Measurements from ENCODE around the gene CST7.

Gene CST7

GRCh38 chr20:24977797-24978196, 28.7 kb downstream of the CST7 start:
- no peaks in the 10 kb centered on the region for H3K4me1 ChIP-seq (ENCODE audit: control insufficient read depth, insufficient read depth, low read length)
- H3K9ac ChIP-seq (ENCODE audit: low read length), result no peak overlapping the region
- H3K27me3 ChIP-seq (ENCODE audit: control insufficient read depth, insufficient read depth, low read length), result no peaks in the 10 kb centered on the region
- H3K9me3 ChIP-seq (ENCODE audit: control insufficient read depth, low read length), result peaks cover 4% of the 10 kb centered on the region
- H3K36me3 ChIP-seq (ENCODE audit: control insufficient read depth, insufficient read depth, low read length), result peaks cover 9% of the 10 kb centered on the region
- no peak overlapping the region for H3K4me3 ChIP-seq (ENCODE audit: low read length)

GRCh38 chr20:24978513-24978912, 29.4 kb downstream of the CST7 start:
- Histone ChIP-seq H3K4me3 (ENCODE audit: low read length) (no peak overlapping the region), H3K9ac (ENCODE audit: low read length) (no peak overlapping the region), H3K27me3 (ENCODE audit: control insufficient read depth, insufficient read depth, low read length) (no peaks in the 10 kb centered on the region), H3K9me3 (ENCODE audit: control insufficient read depth, low read length) (peaks cover 4% of the 10 kb centered on the region), H3K36me3 (ENCODE audit: control insufficient read depth, insufficient read depth, low read length) (peaks cover 9% of the 10 kb centered on the region), H3K4me1 (ENCODE audit: control insufficient read depth, insufficient read depth, low read length) (no peaks in the 10 kb centered on the region)

- H3K9ac ChIP-seq (ENCODE audit: low read length), result no peak overlapping the region
Observed at GRCh38 chr20:24979036-24979960, 30.2 kb downstream of the CST7 start.

GRCh38 chr20:24980291-24981053, 31.4 kb downstream of the CST7 start:
- H3K9me3 ChIP-seq (ENCODE audit: control insufficient read depth, low read length), result peaks cover 4% of the 10 kb centered on the region
- peaks cover 9% of the 10 kb centered on the region for H3K36me3 ChIP-seq (ENCODE audit: control insufficient read depth, insufficient read depth, low read length)
- no peaks in the 10 kb centered on the region for H3K4me1 ChIP-seq (ENCODE audit: control insufficient read depth, insufficient read depth, low read length)
- H3K4me3 ChIP-seq (ENCODE audit: low read length), result no peak overlapping the region
- no peaks in the 10 kb centered on the region for H3K27me3 ChIP-seq (ENCODE audit: control insufficient read depth, insufficient read depth, low read length)
- H3K9ac ChIP-seq (ENCODE audit: low read length), result no peak overlapping the region

More at GRCh38 chr20:24979036-24979960, 30.2 kb downstream of the CST7 start:
- no peaks in the 10 kb centered on the region for H3K4me1 ChIP-seq (ENCODE audit: control insufficient read depth, insufficient read depth, low read length)
- H3K4me3 ChIP-seq (ENCODE audit: low read length), result no peak overlapping the region
- H3K36me3 ChIP-seq (ENCODE audit: control insufficient read depth, insufficient read depth, low read length), result peaks cover 9% of the 10 kb centered on the region
- H3K27me3 ChIP-seq (ENCODE audit: control insufficient read depth, insufficient read depth, low read length), result no peaks in the 10 kb centered on the region
- H3K9me3 ChIP-seq (ENCODE audit: control insufficient read depth, low read length), result peaks cover 4% of the 10 kb centered on the region

- Histone ChIP-seq H3K27me3 (ENCODE audit: control insufficient read depth, insufficient read depth, low read length) (no peaks in the 10 kb centered on the region), H3K4me1 (ENCODE audit: control insufficient read depth, insufficient read depth, low read length) (no peaks in the 10 kb centered on the region), H3K4me3 (ENCODE audit: low read length) (no peak overlapping the region), H3K9ac (ENCODE audit: low read length) (no peak overlapping the region), H3K36me3 (ENCODE audit: control insufficient read depth, insufficient read depth, low read length) (peaks cover 9% of the 10 kb centered on the region), H3K9me3 (ENCODE audit: control insufficient read depth, low read length) (peaks cover 4% of the 10 kb centered on the region)
Observed at GRCh38 chr20:24981282-24981681, 32.2 kb downstream of the CST7 start.

- Histone ChIP-seq H3K36me3 (ENCODE audit: control insufficient read depth, insufficient read depth, low read length) (peaks cover 9% of the 10 kb centered on the region), H3K9me3 (ENCODE audit: control insufficient read depth, low read length) (peaks cover 4% of the 10 kb centered on the region), H3K4me1 (ENCODE audit: control insufficient read depth, insufficient read depth, low read length) (no peaks in the 10 kb centered on the region), H3K4me3 (ENCODE audit: low read length) (no peak overlapping the region), H3K9ac (ENCODE audit: low read length) (no peak overlapping the region), H3K27me3 (ENCODE audit: control insufficient read depth, insufficient read depth, low read length) (no peaks in the 10 kb centered on the region)
Observed at GRCh38 chr20:24981790-24982189, 32.7 kb downstream of the CST7 start.

GRCh38 chr20:24983896-24984295, 34.8 kb downstream of the CST7 start:
- no peak overlapping the region for H3K4me3 ChIP-seq (ENCODE audit: low read length)
- peaks cover 4% of the 10 kb centered on the region for H3K9me3 ChIP-seq (ENCODE audit: control insufficient read depth, low read length)
- peaks cover 9% of the 10 kb centered on the region for H3K36me3 ChIP-seq (ENCODE audit: control insufficient read depth, insufficient read depth, low read length)
- no peaks in the 10 kb centered on the region for H3K27me3 ChIP-seq (ENCODE audit: control insufficient read depth, insufficient read depth, low read length)
- H3K9ac ChIP-seq (ENCODE audit: low read length), result no peak overlapping the region
- H3K4me1 ChIP-seq (ENCODE audit: control insufficient read depth, insufficient read depth, low read length), result no peaks in the 10 kb centered on the region

GRCh38 chr20:24984961-24985640, 36.0 kb downstream of the CST7 start:
- Histone ChIP-seq H3K4me3 (ENCODE audit: low read length) (no peak overlapping the region), H3K4me1 (ENCODE audit: control insufficient read depth, insufficient read depth, low read length) (no peaks in the 10 kb centered on the region), H3K9ac (ENCODE audit: low read length) (no peak overlapping the region), H3K27me3 (ENCODE audit: control insufficient read depth, insufficient read depth, low read length) (no peaks in the 10 kb centered on the region), H3K9me3 (ENCODE audit: control insufficient read depth, low read length) (no peaks in the 10 kb centered on the region), H3K36me3 (ENCODE audit: control insufficient read depth, insufficient read depth, low read length) (peaks cover 5% of the 10 kb centered on the region)

GRCh38 chr20:24985802-24986201, 36.7 kb downstream of the CST7 start:
- no peaks in the 10 kb centered on the region for H3K27me3 ChIP-seq (ENCODE audit: control insufficient read depth, insufficient read depth, low read length)
- H3K4me3 ChIP-seq (ENCODE audit: low read length), result no peak overlapping the region
- H3K36me3 ChIP-seq (ENCODE audit: control insufficient read depth, insufficient read depth, low read length), result no peaks in the 10 kb centered on the region
- peaks cover under 1% of the 10 kb centered on the region for H3K4me1 ChIP-seq (ENCODE audit: control insufficient read depth, insufficient read depth, low read length)
- H3K9me3 ChIP-seq (ENCODE audit: control insufficient read depth, low read length), result no peaks in the 10 kb centered on the region
- H3K9ac ChIP-seq (ENCODE audit: low read length), result no peak overlapping the region

- H3K36me3 ChIP-seq (ENCODE audit: control insufficient read depth, insufficient read depth, low read length), result no peaks in the 10 kb centered on the region
- no peaks in the 10 kb centered on the region for H3K9me3 ChIP-seq (ENCODE audit: control insufficient read depth, low read length)
- no peak overlapping the region for H3K9ac ChIP-seq (ENCODE audit: low read length)
- H3K27me3 ChIP-seq (ENCODE audit: control insufficient read depth, insufficient read depth, low read length), result no peaks in the 10 kb centered on the region
- H3K4me1 ChIP-seq (ENCODE audit: control insufficient read depth, insufficient read depth, low read length), result peaks cover 8% of the 10 kb centered on the region
- no peak overlapping the region for H3K4me3 ChIP-seq (ENCODE audit: low read length)
Observed at GRCh38 chr20:24986436-24987015, 37.5 kb downstream of the CST7 start.

- no peak overlapping the region for H3K4me3 ChIP-seq (ENCODE audit: low read length)
- no peaks in the 10 kb centered on the region for H3K36me3 ChIP-seq (ENCODE audit: control insufficient read depth, insufficient read depth, low read length)
- no peak overlapping the region for H3K9ac ChIP-seq (ENCODE audit: low read length)
- H3K9me3 ChIP-seq (ENCODE audit: control insufficient read depth, low read length), result no peaks in the 10 kb centered on the region
- no peaks in the 10 kb centered on the region for H3K27me3 ChIP-seq (ENCODE audit: control insufficient read depth, insufficient read depth, low read length)
- H3K4me1 ChIP-seq (ENCODE audit: control insufficient read depth, insufficient read depth, low read length), result peaks cover 11% of the 10 kb centered on the region
Observed at GRCh38 chr20:24987244-24987643, 38.2 kb downstream of the CST7 start.

Data from mucosa of stomach (tissue), 1 donor.